Natural killer cell treated with Interleukin-12 subunit alpha and Interleukin-12 subunit beta and Interleukin-15 and Interleukin-18, amount 100 ng/mL, for 72 hours (primary cell): ENCODE results near the gene COPS6. TPM values are rescaled to one million over a fixed set of nuclear protein-coding genes. Genes with fewer than 3 reads are reported as not detected.
A peak's percentile ranks its signal among the peaks of the same experiment; 100 is the strongest.

Experiments
- ATAC-seq, 2 donors: fragments of 150-1000 bp; cut with Tn5 transposase in 1 of 2; sonication (Bioruptor Pico), chemical (Tn5 transposase) in 1 of 2; 2 replicates each; pipeline ENCODE4 v1.10.0; 2021
- DNase-seq: peaks from one replicate; pipeline ENCODE4 v3.0.0; 2022; ENCODE audit warnings: low spot score
- H3K27ac Mint-ChIP-seq, 2 donors: 1 replicate in 1 of 2; 2 replicates in 1 of 2; pipeline ENCODE4 v1.8.0; 2022; ENCODE audit warnings: mixed read lengths in 2 of 2, mild to moderate bottlenecking in 1 of 2, moderate library complexity in 1 of 2
- H3K27me3 Mint-ChIP-seq, 2 donors: 1 replicate in 1 of 2; 2 replicates in 1 of 2; pipeline ENCODE4 v1.8.0; 2022; ENCODE audit warnings: mixed read lengths in 2 of 2
- H3K36me3 Mint-ChIP-seq: one replicate; pipeline ENCODE4 v1.8.0; 2022; ENCODE audit warnings: mixed read lengths
- H3K4me1 Mint-ChIP-seq, 2 donors: 1 replicate in 1 of 2; 2 replicates in 1 of 2; pipeline ENCODE4 v1.8.0; 2022; ENCODE audit warnings: low read depth in 2 of 2, mixed read lengths in 2 of 2, mild to moderate bottlenecking in 1 of 2
- H3K4me3 Mint-ChIP-seq: one replicate; pipeline ENCODE4 v1.8.0; 2022; ENCODE audit warnings: mixed read lengths
- H3K9me3 Mint-ChIP-seq: 2 replicates; pipeline ENCODE4 v1.8.0; 2022; ENCODE audit warnings: mixed read lengths
- total RNA-seq, 2 donors: library from RNA; stranded (reverse); gene quantifications; one replicate each; pipeline ENCODE4 v1.2.3, GENCODE V29; 2022

COPS6 gene
- total RNA-seq, 2 donors from 2014 or later = 81.8 to 88.8 TPM

GRCh38 chr7:100088095-100088620 is 611 bp upstream of the COPS6 start:
- Mint-ChIP-seq H3K36me3 (peaks cover 10% of the 10 kb centered on the region), H3K4me3 (peak overlapping the region; percentile 94), H3K27me3 (no peaks in the 10 kb centered on the region), H3K9me3 (no peaks in the 10 kb centered on the region), H3K4me1 (peaks cover 9 to 21% of the 10 kb centered on the region in 2 donors), H3K27ac (peak overlapping the region; percentile 83 to 86)
- DNase-seq = no peak
- peak; percentile 1 to 13 for ATAC-seq

GRCh38 chr7:100089458-100090196 is 858 bp downstream of the COPS6 start:
- peaks cover 9 to 27% of the 10 kb centered on the region in 2 donors for H3K4me1 Mint-ChIP-seq
- H3K9me3 Mint-ChIP-seq = no peaks in the 10 kb centered on the region
- H3K36me3 Mint-ChIP-seq = peaks cover 10% of the 10 kb centered on the region
- H3K4me3 Mint-ChIP-seq = peak overlapping the region; percentile 94
- no peak for DNase-seq
- H3K27ac Mint-ChIP-seq = peak overlapping the region; percentile 83 to 86
- ATAC-seq = no peak
- no peaks in the 10 kb centered on the region for H3K27me3 Mint-ChIP-seq

- peaks cover 9 to 31% of the 10 kb centered on the region in 2 donors for H3K4me1 Mint-ChIP-seq
- peak overlapping the region; percentile 44 for H3K4me3 Mint-ChIP-seq
- no peaks in the 10 kb centered on the region for H3K9me3 Mint-ChIP-seq
- ATAC-seq (no peak), DNase-seq (no peak)
- peaks cover 14% of the 10 kb centered on the region for H3K36me3 Mint-ChIP-seq
- peak overlapping the region; percentile 83 to 86 for H3K27ac Mint-ChIP-seq
- no peaks in the 10 kb centered on the region for H3K27me3 Mint-ChIP-seq
Measured at GRCh38 chr7:100090527-100091410, 2.0 kb downstream of the COPS6 start.

DNA sequence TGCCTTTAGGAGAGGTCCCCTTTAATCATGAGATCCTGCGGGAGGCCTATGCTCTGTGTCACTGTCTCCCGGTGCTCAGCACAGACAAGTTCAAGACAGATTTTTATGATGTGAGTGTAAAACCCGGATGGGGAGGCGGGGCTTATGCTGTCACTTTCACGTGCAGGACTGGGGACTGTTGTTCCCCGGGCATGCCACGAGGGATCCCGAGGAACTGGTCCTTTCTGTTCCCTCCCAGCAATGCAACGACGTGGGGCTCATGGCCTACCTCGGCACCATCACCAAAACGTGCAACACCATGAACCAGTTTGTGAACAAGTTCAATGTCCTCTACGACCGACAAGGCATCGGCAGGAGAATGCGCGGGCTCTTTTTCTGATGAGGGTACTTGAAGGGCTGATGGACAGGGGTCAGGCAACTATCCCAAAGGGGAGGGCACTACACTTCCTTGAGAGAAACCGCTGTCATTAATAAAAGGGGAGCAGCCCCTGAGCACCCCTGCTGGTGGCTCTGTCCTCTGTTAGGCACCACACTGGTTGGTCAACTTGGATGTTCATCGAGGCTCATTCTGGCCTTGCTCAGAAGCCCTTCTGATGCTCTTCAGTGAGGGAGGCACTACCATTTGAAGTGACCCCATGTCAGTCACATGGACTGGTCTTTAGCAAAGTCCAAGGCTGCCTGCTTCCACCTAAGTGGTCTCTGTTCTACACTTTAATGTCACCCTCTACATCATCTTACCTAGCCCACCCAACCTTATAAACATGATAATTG is 2.8 kb downstream of the COPS6 start:
- no peaks in the 10 kb centered on the region for H3K27me3 Mint-ChIP-seq
- no peak overlapping the region for H3K4me3 Mint-ChIP-seq
- peaks cover 9 to 34% of the 10 kb centered on the region in 2 donors for H3K4me1 Mint-ChIP-seq
- H3K27ac Mint-ChIP-seq = peak overlapping the region in 1 of 2 donors; percentile 83
- no peak for DNase-seq
- no peak for ATAC-seq
- no peaks in the 10 kb centered on the region for H3K9me3 Mint-ChIP-seq
- peaks cover 16% of the 10 kb centered on the region for H3K36me3 Mint-ChIP-seq

DNA sequence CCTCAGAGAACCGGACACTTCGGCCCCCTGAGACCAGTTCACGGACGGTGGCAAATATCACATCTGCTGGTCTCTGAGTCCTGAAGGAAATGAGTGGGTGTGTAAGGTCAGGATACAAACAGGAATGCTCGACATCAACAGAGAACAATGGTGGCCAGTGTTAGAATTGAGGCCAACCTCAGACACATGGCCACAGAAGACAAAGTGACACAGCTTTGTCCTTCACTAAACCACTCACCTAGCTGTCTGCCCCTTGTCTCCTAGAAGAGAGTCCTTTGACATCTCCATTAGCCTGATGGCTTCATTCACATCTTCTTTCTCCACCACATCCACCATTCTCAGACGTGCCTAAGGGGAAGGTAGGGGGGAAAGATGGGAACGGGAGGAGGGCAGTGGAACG is 4.3 kb downstream of the COPS6 start:
- peaks cover 16 to 36% of the 10 kb centered on the region in 2 donors for H3K4me1 Mint-ChIP-seq
- no peak for DNase-seq
- H3K36me3 Mint-ChIP-seq = peaks cover 26% of the 10 kb centered on the region
- no peak overlapping the region for H3K4me3 Mint-ChIP-seq
- H3K9me3 Mint-ChIP-seq = no peaks in the 10 kb centered on the region
- H3K27me3 Mint-ChIP-seq = no peaks in the 10 kb centered on the region
- H3K27ac Mint-ChIP-seq = no peak overlapping the region
- ATAC-seq = no peak

DNA sequence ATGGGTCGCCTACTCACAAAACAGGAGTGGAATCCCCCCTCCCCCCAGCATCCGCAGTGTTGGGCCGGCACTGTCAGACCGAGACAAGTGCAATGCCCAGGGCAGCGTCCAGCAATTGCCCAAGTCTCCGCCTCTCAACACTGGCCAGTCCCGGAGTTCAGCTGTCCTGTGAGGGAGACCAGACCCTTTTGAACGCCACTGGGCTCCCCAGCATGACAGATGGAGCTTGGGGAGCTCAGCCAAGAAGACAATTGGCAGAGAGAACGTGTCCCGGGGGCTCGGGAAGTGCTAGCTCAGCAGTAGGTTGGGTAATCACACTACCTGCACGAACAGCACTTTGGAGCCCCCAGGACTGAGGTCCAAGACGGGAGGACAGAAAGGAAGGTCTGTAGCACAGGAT is 4.7 kb downstream of the COPS6 start:
- H3K9me3 Mint-ChIP-seq = no peaks in the 10 kb centered on the region
- no peak overlapping the region for H3K4me3 Mint-ChIP-seq
- H3K36me3 Mint-ChIP-seq = peaks cover 31% of the 10 kb centered on the region
- H3K27me3 Mint-ChIP-seq = no peaks in the 10 kb centered on the region
- DNase-seq (no peak), ATAC-seq (no peak)
- H3K27ac Mint-ChIP-seq = peak overlapping the region in 1 of 2 donors; percentile 62
- H3K4me1 Mint-ChIP-seq = peaks cover 20 to 37% of the 10 kb centered on the region in 2 donors

DNA sequence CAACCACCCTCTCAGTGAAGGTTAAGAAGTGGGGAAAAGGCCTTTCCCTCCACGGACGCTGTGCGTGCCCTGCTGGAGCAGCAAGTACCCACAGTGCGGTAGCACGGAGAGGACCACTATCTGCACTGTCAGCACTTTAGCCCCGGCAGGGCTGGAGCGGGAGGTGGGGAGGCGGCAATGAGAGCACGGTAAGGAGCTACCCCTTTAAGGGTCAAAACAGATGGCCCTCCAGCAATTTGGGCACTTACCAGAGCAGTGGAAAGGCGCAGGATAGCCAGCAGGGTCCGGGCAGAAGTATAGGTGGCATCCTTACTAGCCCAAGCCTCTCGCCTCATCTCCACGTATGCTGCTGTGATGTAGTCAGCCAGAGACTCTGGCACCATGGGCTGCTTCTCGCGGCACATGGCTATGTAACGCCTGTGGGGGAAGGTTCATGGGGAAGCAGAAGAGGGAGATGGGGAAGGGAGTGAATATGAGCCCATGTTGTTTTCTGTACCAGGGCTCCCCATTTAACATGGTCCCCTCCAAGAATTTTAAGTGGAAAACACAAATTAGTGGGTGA is 5.2 kb downstream of the COPS6 start:
- H3K27me3 Mint-ChIP-seq = no peaks in the 10 kb centered on the region
- H3K4me3 Mint-ChIP-seq = no peak overlapping the region
- H3K9me3 Mint-ChIP-seq = no peaks in the 10 kb centered on the region
- DNase-seq (no peak), ATAC-seq (no peak)
- H3K4me1 Mint-ChIP-seq = peaks cover 25 to 42% of the 10 kb centered on the region in 2 donors
- peak overlapping the region in 1 of 2 donors; percentile 62 for H3K27ac Mint-ChIP-seq
- peaks cover 36% of the 10 kb centered on the region for H3K36me3 Mint-ChIP-seq

- DNase-seq (no peak), ATAC-seq (no peak)
- Mint-ChIP-seq H3K27ac (peak overlapping the region in 1 of 2 donors; percentile 33), H3K27me3 (no peaks in the 10 kb centered on the region), H3K36me3 (peaks cover 48% of the 10 kb centered on the region), H3K4me3 (no peak overlapping the region), H3K4me1 (peaks cover 29 to 43% of the 10 kb centered on the region in 2 donors), H3K9me3 (no peaks in the 10 kb centered on the region)
Measured at GRCh38 chr7:100095289-100095688, 6.5 kb downstream of the COPS6 start.

GRCh38 chr7:100095704-100096103 is 6.9 kb downstream of the COPS6 start:
- H3K27me3 Mint-ChIP-seq = no peaks in the 10 kb centered on the region
- peaks cover 29 to 39% of the 10 kb centered on the region in 2 donors for H3K4me1 Mint-ChIP-seq
- H3K36me3 Mint-ChIP-seq = peaks cover 48% of the 10 kb centered on the region
- peak overlapping the region; percentile 33 to 57 for H3K27ac Mint-ChIP-seq
- DNase-seq (no peak), ATAC-seq (no peak)
- H3K4me3 Mint-ChIP-seq = no peak overlapping the region
- no peaks in the 10 kb centered on the region for H3K9me3 Mint-ChIP-seq

GRCh38 chr7:100098913-100099312 is 10.1 kb downstream of the COPS6 start:
- H3K27ac Mint-ChIP-seq = peak overlapping the region; percentile 92 to 93
- H3K4me1 Mint-ChIP-seq = peaks cover 38 to 42% of the 10 kb centered on the region in 2 donors
- peak overlapping the region; percentile 95 for H3K4me3 Mint-ChIP-seq
- DNase-seq = no peak
- H3K36me3 Mint-ChIP-seq = peaks cover 38% of the 10 kb centered on the region
- H3K27me3 Mint-ChIP-seq = no peaks in the 10 kb centered on the region
- no peaks in the 10 kb centered on the region for H3K9me3 Mint-ChIP-seq
- ATAC-seq = no peak

DNA sequence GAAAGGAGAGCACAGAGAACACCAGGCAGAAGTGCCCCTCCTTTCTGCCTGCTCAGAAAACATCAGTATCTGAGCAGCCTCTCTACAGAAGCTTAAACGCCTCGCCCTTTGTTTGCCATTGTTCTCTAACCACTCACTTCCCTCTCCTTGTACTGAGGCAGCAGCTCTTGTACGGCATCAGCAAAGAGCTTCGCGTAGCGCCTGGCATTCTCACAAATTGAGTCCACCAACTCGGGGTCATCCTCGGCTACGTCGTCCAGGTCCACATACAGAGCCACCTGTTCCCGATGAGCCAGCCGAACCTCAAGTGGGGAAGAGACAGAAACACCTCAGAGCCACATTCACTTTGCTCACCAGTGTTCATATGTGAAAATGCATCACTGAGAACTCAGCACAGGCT is 10.7 kb downstream of the COPS6 start:
- Mint-ChIP-seq H3K27me3 (no peaks in the 10 kb centered on the region), H3K27ac (peak overlapping the region; percentile 92 to 93), H3K4me1 (peaks cover 38 to 42% of the 10 kb centered on the region in 2 donors), H3K9me3 (no peaks in the 10 kb centered on the region), H3K4me3 (peak overlapping the region; percentile 95), H3K36me3 (peaks cover 38% of the 10 kb centered on the region)
- no peak for DNase-seq
- ATAC-seq = no peak

GRCh38 chr7:100100420-100101015 is 11.7 kb downstream of the COPS6 start:
- H3K27me3 Mint-ChIP-seq = no peaks in the 10 kb centered on the region
- peaks cover 38 to 41% of the 10 kb centered on the region in 2 donors for H3K4me1 Mint-ChIP-seq
- H3K27ac Mint-ChIP-seq = peak overlapping the region; percentile 92 to 93
- H3K36me3 Mint-ChIP-seq = peaks cover 37% of the 10 kb centered on the region
- ATAC-seq (peak; percentile 88 to 90), DNase-seq (peak; percentile 95)
- no peaks in the 10 kb centered on the region for H3K9me3 Mint-ChIP-seq
- H3K4me3 Mint-ChIP-seq = peak overlapping the region; percentile 95
